GM12872 (cell line): Measurements from ENCODE around the gene C3.
A peak's percentile ranks its signal among the peaks of the same experiment; 100 is the strongest.

Source experiments
- TF ChIP-seq, protein P1 (sequence below): IDR thresholded peaks from 3 replicates; pipeline ENCODE4 v1.5.1; 2011; ENCODE audit warnings: low read depth, mild to moderate bottlenecking, low read length, moderate library complexity; ENCODE audit not compliant: insufficient read depth

C3 gene

DNA sequence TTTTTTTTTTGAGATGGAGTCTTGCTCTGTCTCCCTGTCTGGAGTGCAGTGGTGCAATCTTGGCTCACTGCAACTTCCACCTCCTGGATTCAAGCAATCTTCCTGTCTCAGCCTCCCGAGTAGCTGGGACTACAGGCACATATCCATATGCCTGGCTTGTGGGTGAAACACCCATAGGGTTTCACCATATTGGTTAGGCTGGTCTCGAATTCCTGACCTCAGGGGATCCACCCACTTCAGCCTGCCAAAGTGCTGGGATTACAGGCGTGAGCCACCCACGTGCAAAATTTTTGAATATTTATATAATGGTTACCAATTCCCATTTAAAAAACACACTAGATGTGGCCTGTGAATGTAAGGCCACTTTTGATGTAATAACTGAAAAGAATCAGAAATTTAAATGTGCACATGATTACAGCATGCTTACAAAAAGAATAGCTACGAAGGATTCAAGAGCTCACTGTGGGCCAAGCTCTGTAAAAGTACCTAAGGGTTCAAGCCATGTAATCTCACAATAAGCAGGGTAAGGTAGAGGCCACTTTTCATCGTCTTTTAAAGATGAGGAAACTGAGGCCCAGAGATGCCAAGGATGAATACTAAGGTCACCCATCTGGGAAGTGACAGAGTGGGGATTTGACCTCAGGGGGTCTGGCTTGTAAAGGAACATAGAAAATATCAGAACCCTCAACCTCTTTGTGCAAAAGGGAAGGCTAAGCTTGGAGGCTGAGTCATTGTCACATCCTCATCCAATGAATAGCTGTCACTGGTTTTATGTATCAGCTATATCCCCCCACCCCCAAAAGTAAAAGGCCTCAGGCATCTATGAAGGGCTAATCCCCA is 68.3 kb downstream of the C3 start:
- TF ChIP-seq, protein P1, sequence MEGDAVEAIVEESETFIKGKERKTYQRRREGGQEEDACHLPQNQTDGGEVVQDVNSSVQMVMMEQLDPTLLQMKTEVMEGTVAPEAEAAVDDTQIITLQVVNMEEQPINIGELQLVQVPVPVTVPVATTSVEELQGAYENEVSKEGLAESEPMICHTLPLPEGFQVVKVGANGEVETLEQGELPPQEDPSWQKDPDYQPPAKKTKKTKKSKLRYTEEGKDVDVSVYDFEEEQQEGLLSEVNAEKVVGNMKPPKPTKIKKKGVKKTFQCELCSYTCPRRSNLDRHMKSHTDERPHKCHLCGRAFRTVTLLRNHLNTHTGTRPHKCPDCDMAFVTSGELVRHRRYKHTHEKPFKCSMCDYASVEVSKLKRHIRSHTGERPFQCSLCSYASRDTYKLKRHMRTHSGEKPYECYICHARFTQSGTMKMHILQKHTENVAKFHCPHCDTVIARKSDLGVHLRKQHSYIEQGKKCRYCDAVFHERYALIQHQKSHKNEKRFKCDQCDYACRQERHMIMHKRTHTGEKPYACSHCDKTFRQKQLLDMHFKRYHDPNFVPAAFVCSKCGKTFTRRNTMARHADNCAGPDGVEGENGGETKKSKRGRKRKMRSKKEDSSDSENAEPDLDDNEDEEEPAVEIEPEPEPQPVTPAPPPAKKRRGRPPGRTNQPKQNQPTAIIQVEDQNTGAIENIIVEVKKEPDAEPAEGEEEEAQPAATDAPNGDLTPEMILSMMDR = no peak

DNA sequence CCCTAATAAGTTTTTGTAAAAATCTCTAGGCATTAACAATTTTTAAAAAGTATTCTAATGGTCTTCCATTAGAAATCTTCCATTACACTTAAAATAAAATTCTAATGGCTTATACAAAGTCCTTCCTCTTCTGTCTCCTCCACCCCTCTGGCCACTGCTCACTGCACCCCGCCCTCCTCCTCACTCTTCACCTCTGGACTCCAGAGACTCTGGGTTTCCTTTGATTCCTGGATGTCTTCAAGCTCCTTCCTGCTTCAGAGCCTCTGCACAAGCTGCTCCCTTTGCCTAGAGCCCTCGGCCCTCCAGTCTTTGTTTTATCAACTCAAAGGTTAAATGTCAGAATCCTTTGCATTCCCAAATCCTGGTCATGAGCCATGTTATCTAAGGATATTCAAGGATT is 71.3 kb downstream of the C3 start:
- TF ChIP-seq, protein P1 = no peak

DNA sequence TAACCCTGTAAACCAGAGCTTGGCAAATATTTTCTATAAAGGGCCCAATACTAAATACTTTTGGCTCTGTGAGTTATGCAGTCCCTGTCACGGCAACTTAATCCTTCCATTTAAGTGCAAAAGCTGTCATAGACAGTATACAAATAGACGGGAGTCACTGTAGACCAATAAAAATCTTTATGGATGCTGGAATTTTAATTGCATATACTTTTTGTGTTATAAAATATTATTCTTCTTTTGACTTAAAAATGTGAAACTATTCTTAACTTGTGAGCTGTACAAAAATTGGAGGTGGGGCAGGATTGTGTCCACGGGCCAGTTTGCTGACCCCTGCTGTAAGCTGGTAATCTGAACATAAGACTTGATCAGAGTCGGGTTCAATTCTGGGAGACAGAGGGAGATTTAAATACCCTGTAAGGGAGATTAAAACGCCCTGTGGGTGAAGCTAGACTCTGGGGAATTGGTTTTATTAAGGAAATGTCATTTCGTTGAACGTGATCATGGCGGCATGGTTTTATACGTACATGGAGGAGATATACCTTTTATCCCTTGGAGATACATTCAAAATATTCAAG is 72.2 kb downstream of the C3 start:
- TF ChIP-seq, protein P1 = no peak

DNA sequence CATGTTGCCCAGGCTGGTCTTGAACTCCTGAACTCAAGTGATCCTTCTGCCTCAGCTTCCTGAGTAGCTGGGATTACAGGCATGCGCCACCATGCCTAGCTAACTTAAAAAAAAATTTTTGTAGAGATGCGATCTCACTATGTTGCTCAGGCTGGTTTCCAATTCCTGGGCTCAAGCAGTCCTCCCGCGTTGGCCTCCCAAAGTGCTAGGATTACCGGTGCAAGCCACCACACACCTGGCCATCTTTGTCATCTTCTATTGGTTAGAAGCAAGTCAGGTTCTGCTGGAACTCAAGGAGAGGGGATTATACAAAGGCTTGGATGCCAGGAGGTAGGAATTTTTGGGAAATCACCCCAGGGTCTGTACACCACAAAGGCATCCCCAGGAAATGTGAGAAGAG is 75.7 kb downstream of the C3 start:
- TF ChIP-seq, protein P1 = no peak

DNA sequence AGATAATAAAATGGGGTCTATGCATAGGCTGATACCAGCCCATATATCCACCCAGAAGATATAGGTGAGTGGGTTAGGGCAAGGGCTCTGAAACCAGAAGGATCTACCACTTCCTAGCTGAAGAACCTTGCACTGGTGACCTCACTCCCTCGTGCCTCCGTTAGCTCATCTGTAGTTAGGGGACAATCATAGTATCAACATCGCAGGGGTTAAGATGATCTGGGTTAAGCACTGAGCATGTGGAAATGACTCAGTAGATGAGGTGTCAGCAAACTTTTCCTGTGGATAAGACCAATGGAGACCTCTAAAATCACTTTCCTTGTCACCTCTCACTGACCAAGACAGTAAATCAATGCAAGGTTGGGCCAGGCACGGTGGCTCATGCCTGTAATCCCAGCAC is 81.0 kb downstream of the C3 start:
- TF ChIP-seq, protein P1 = no peak

DNA sequence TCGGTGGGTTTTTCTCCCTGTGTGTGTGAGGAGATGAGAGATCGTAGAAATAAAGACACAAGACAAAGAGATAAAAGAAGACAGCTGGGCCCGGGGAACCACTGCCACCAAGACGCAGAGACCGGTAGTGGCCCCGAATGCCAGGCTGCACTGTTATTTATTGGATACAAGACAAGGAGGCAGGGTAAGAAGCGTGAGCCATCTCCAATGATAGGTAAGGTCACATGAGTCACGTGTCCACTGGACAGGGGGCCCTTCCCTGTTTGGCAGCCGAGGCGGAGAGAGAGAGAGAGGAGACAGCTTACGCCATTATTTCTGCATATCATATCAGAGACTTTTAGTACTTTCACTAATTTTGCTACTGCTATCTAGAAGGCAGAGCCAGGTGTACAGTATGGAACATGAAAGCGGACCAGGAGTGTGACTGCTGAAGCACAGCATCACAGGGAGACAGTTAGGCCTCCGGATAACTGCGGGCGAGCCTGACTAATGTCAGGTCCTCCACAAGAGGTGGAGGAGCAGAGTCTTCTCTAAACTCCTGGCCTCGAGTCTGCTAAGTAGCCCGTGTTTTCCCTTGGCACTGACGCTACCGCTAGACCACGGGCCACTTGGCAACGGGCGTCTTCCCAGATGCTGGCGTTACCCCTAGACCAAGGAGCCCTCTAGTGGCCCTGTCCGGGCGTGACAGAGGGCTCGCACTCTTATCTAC is 87.5 kb downstream of the C3 start:
- TF ChIP-seq, protein P1 = peak; percentile 81

DNA sequence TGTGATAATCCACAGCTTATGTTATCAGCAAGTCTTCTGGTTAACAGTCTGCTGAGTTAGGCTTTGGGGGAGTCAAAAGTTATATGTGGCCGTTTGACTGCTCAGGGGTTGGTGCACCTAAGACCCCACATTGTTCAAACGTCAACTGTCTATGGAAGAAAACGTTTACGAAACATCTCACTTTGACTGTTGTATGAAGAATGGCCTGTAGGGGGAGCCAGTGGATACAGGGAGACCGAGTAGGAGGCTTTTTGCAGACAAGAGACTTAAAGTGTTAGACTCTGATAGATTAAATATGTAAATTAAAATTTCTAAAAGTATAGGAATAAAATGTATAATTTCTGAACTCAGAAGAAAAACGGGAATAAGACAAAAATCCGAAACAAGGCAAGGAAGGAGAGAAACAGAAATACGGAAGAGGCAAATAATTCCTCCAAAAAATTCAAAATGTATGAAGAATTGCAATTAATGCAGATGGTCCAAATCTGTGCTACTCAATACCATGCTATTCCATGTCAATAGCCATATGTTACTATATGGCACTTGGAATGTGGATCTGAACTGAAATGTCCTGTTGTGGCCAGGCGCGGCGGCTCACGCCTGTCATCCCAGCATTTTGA is 88.3 kb downstream of the C3 start:
- TF ChIP-seq, protein P1 = peak; percentile 73
